ENCODE results near the gene CDC73.
"Not testable (repeated sequence)": the region's sequence is repeated elsewhere in the genome, so short reads cannot be mapped to it uniquely, and the experiment has no call there.

CDC73 gene

GRCh38 chr1:193181985-193182384 is 60.2 kb downstream of the CDC73 start:
- no peak for DNase-seq

GRCh38 chr1:193183019-193183627 is 61.3 kb downstream of the CDC73 start:
- DNase-seq = no peak

GRCh38 chr1:193184776-193185175 is 62.9 kb downstream of the CDC73 start:
- DNase-seq = no peak

DNA sequence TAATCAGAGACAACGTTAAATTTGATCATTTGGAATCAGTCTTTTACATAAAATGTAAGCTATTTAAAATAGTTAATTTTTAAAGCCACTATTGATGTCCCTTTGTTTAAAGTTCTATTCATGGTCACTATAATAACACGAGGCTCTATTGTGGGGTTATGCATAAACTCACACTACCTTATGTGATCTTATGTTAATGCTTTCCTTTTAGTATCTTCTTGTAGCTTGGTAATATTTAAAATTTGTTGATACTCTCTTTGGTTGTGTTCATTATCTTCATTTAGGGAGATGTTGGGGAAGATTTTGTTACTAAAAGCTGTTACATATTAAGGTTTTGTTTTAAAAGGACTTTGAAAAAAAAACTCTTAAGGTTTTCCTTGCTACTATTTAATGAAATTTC is 63.4 kb downstream of the CDC73 start:
- no peak for DNase-seq

DNA sequence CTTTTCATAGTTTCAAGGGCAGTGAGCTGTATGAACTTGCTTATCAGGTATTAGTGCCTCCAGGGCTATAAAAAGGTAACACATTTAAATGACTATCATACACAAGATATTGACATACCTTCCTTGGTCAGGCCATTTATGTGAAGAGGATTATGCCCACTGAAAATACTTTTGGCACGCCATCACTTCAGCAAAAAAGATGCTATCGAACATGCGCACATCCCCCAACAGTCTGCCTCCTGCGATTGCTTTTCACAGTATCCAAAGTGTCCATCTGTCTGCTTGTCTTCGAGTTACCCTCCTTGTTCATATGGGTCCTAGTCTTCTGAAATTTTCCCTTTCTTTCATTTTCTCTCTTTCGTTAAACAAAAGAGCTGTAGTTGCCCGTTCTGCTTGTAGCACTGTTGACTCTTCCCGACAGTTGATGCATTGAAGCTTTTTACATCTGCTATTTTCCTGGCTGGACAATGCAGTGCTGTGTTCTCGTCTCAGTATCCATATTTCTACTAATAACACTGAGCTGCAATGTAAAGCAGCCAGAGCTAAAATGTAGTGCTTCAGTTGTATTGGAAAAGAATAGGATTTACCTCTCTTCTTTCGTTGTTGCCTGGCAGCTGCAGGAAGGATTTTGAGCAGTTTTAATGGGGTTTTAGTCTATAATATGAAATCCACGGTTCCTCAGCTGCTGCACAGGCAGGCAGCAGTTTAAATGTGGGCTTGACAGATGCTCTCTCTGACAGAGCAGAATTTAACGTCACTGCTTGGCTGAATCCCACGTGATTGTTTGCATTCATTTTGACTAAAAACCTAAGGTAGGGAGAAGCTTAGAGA is 64.3 kb downstream of the CDC73 start, which contains the start of gene B3GALT2:
B3GALT2 (minus strand) TSS at position 713 of the 831 bp plus-strand sequence. CDS start 5,051 bp downstream, outside the sequence.
- no peak for DNase-seq

GRCh38 chr1:193187114-193187513 is 65.3 kb downstream of the CDC73 start:
- no peak for DNase-seq

GRCh38 chr1:193188915-193189314 is 67.1 kb downstream of the CDC73 start:
- not testable (repeated sequence) for DNase-seq

GRCh38 chr1:193189442-193190095 is 67.7 kb downstream of the CDC73 start:
- no peak for DNase-seq

DNA sequence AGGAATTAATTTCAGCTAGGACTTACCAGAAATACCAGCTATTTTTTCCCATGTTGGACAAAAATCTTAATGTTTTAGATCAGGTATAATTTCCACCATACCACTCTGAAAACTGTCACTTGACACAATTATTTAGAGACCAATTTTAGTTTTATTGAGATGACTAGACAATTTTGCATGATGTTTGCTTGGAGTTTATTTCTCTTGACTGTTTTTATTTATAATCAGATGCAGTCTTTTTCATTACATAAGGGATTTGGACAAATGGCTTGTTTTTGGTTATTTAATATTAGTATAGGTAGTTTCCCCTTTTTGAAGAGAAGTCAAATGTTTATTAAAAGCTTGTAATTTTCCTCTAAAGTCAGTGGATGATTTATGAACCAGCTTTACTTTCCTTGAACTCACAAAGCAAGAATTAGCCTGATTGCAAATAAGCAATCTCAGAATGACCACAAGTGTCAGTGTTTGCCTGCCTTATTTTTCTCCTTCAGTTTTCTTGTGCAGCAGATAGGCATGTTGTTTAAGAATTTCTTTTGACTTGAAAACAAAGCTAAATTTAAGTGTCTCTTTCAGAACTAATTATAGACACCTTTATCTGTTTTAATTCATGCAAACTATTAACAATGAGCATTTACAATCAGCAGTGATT is 68.4 kb downstream of the CDC73 start:
- no peak for DNase-seq

DNA sequence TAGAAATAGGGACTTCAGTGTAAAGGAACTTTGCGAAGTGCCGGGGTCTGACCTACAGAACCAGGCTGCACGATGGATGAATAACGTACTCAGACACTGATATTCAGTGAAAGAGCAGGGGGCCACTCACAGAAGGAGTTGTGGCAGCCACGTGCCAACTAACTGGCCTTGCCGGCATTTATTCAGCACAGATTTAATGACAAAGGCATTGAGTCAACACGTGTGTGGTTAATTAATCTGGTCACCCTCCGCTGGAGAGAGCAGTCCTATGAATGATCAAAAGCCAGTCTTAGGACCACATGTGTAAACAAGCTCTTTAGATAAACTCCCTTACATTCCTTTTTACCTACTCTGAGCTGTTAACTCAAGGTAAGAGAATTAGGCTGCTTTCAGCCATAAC is 70.8 kb downstream of the CDC73 start:
- DNase-seq = no peak

GRCh38 chr1:193199940-193200339 is 78.1 kb downstream of the CDC73 start:
- DNase-seq = no peak

- DNase-seq = no peak
Observed at GRCh38 chr1:193201021-193201420, 79.2 kb downstream of the CDC73 start.

- no peak for DNase-seq
Observed at GRCh38 chr1:193210996-193211395, 89.2 kb downstream of the CDC73 start.

DNA sequence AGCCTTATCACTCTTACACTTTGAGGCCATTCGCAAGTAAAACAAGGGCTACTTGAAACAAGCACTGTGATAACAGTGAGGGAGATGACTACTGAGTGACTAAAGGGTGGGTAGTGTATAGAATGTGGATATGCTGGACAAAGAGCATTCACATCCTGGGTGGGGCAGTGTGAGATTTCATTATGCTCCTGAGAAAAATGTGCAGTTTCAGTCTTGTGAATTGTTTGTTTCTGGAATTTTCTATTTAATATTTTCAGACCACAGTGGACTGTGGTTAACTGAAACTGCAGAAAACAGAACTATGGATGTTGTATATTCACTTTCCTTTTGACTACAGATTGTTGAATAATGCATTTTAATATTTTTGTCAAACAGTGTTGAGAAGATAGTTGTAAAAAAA is 89.7 kb downstream of the CDC73 start:
- no peak for DNase-seq

- DNase-seq = no peak
Observed at GRCh38 chr1:193212637-193213036, 90.8 kb downstream of the CDC73 start.

DNA sequence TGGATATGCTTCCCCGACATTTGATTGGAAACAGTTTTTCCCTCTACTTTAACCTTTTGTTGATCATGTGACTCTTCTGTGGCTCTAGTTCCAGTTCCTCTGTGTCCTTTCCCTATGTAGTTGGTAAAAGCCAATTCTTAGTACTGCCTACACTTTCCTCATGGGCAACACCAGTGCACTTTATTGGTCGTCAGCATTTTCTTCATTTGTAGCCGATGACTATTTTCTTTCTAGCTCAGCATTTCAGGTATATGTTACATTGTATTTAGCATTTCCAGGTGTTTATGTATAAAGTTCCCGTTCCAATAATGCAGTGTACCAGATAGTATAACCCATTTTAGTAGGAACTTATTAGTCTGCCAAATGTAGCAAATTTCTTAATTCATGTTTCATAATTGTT is 92.2 kb downstream of the CDC73 start:
- no peak for DNase-seq

DNA sequence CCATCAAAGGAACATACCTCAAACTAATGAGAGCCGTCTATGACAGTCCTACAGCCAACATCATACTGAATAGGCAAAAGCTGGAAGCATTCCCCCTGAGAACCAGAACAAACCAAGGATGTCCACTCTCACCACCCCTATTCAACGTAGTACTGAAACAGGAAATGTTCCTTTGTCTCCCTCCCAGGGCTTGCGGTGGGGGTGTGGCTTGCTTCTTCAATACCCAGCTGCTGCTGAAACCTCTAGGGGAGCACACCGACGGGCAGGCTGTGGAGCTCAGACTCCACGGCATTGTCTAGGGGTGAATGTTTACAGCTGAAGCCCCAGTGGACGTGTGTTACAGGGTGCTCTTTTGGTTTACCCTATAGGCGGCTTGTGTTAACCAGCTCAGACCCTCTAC is 95.1 kb downstream of the CDC73 start:
- no peak for DNase-seq

GRCh38 chr1:193219391-193219790 is 97.6 kb downstream of the CDC73 start:
- DNase-seq = no peak

DNA sequence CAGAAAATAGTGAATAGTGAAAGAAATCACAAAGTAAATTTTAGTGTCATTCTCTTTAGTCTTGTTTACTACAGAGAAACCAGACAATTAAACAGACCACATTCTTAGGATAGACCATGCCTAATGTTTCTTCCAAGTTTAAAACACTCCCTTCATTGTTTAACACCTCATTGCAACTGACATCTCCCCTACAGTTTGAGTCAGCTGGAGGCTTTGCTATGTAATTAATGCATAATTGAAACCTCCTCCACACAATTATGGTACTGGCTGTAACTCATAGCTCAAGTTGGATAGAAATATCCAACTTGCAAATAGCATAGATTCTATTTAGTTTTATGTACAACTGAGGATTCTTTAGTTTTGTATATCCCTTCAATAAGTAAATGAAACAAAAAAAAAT is 99.8 kb downstream of the CDC73 start:
- DNase-seq = no peak

GRCh38 chr1:193222056-193222615 is 100.3 kb downstream of the CDC73 start:
- no peak for DNase-seq

DNA sequence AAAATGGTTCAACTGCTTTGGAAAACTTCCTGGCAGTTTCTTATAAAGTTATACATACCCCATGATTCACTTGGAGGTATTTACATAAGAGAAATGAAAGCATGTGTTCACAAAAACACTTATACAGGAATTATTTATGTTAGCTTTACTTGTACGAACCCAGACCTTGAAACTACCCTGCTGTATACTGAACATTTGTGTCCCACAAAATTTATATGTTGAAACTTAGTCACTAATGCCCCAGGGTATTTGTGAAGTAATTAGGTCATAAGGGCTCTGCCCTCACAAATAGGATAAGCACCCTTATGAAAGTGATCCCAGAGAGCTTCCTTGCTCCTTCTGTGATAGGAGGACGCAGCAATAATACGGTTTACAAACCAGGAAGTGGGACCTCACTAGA is 107.3 kb downstream of the CDC73 start:
- no peak for DNase-seq

DNA sequence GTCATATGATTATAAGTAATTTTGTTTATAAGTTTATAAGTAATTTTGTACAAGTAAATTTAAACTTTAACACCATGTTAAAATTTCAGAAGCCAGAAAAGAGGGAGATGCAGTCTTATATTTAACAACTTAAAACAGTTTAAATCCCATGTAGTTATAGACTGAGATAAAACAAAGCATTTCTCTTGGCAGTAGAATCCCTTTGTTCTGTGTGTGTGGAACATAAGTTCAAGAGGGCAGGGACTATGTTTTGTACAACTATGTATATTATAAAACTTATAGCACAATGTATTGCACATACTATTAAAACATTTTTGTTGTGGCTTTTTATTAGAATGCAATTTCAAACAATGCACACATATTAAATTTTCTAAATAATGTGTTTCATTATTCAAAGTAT is 109.3 kb downstream of the CDC73 start:
- DNase-seq = not testable (repeated sequence)

- no peak for DNase-seq
Observed at GRCh38 chr1:193234530-193234929, 112.7 kb downstream of the CDC73 start.

All from T1000 (cell line).